Measurements from ENCODE around the gene SLX9. TPM values are rescaled to one million over a fixed set of nuclear protein-coding genes. Genes with fewer than 3 reads are reported as not detected.

The SLX9 gene
- total RNA-seq, 1 donor from 2014 or later: 30.4 TPM

DNA sequence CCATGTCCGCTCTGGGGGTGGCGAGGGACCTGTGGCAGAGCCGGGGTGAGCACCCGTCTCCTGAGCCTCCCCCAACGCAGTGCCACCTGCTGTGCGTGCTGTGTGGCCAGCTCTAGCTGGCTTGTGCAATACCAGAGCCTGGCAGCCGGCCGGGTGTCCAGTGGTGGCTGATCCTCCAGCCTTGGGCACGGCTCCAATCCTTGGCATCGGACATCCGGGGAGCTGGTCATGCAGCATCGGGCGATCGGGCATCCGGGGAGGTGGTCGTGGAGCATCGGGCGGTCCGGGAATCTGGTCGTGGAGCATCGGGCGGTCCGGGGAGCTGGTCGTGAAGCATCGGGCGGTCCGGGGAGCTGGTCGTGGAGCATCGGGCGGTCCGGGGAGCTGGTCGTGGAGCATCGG is 8.1 kb downstream of the SLX9 start:
- no peak for DNase-seq (ENCODE audit: extremely low spot score, unreplicated experiment)
- Mint-ChIP-seq H3K4me1 (ENCODE audit: unreplicated experiment) (peaks cover 26% of the 10 kb centered on the region), H3K36me3 (ENCODE audit: unreplicated experiment) (peaks cover 13% of the 10 kb centered on the region), H3K27ac (ENCODE audit: unreplicated experiment) (no peak overlapping the region), H3K4me3 (ENCODE audit: unreplicated experiment) (no peak overlapping the region), H3K9me3 (ENCODE audit: unreplicated experiment) (no peaks in the 10 kb centered on the region), H3K27me3 (ENCODE audit: unreplicated experiment) (no peaks in the 10 kb centered on the region)
- no peak for TF ChIP-seq CTCF (IDR thresholded peaks at IDR 0.05)

- H3K9me3 Mint-ChIP-seq (ENCODE audit: unreplicated experiment): no peaks in the 10 kb centered on the region
- no peak overlapping the region for H3K4me3 Mint-ChIP-seq (ENCODE audit: unreplicated experiment)
- H3K27ac Mint-ChIP-seq (ENCODE audit: unreplicated experiment): no peak overlapping the region
- no peak for TF ChIP-seq CTCF (IDR thresholded peaks at IDR 0.05)
- H3K4me1 Mint-ChIP-seq (ENCODE audit: unreplicated experiment): peaks cover 26% of the 10 kb centered on the region
- no peaks in the 10 kb centered on the region for H3K27me3 Mint-ChIP-seq (ENCODE audit: unreplicated experiment)
- peaks cover 13% of the 10 kb centered on the region for H3K36me3 Mint-ChIP-seq (ENCODE audit: unreplicated experiment)
- DNase-seq (ENCODE audit: extremely low spot score, unreplicated experiment): no peak
Observed at GRCh38 chr21:44948426-44949120, 8.7 kb downstream of the SLX9 start.

GRCh38 chr21:44949161-44949778 is 9.4 kb downstream of the SLX9 start:
- H3K9me3 Mint-ChIP-seq (ENCODE audit: unreplicated experiment): no peaks in the 10 kb centered on the region
- no peak for TF ChIP-seq CTCF (IDR thresholded peaks at IDR 0.05)
- H3K4me1 Mint-ChIP-seq (ENCODE audit: unreplicated experiment): peaks cover 30% of the 10 kb centered on the region
- H3K4me3 Mint-ChIP-seq (ENCODE audit: unreplicated experiment): no peak overlapping the region
- no peaks in the 10 kb centered on the region for H3K27me3 Mint-ChIP-seq (ENCODE audit: unreplicated experiment)
- no peak overlapping the region for H3K27ac Mint-ChIP-seq (ENCODE audit: unreplicated experiment)
- no peak for DNase-seq (ENCODE audit: extremely low spot score, unreplicated experiment)
- peaks cover 9% of the 10 kb centered on the region for H3K36me3 Mint-ChIP-seq (ENCODE audit: unreplicated experiment)

- DNase-seq (ENCODE audit: extremely low spot score, unreplicated experiment): peak; percentile 92
- Mint-ChIP-seq H3K4me1 (ENCODE audit: unreplicated experiment) (peaks cover 33% of the 10 kb centered on the region), H3K27me3 (ENCODE audit: unreplicated experiment) (no peaks in the 10 kb centered on the region), H3K36me3 (ENCODE audit: unreplicated experiment) (peaks cover 9% of the 10 kb centered on the region), H3K27ac (ENCODE audit: unreplicated experiment) (no peak overlapping the region), H3K4me3 (ENCODE audit: unreplicated experiment) (no peak overlapping the region), H3K9me3 (ENCODE audit: unreplicated experiment) (no peaks in the 10 kb centered on the region)
- peak; percentile 96 for TF ChIP-seq CTCF (IDR thresholded peaks at IDR 0.05)
Observed at GRCh38 chr21:44949779-44950198, 10.0 kb downstream of the SLX9 start.

GRCh38 chr21:44950351-44950750 is 10.5 kb downstream of the SLX9 start:
- Mint-ChIP-seq H3K36me3 (ENCODE audit: unreplicated experiment) (peaks cover 8% of the 10 kb centered on the region), H3K9me3 (ENCODE audit: unreplicated experiment) (no peaks in the 10 kb centered on the region), H3K4me3 (ENCODE audit: unreplicated experiment) (no peak overlapping the region), H3K27me3 (ENCODE audit: unreplicated experiment) (no peaks in the 10 kb centered on the region), H3K27ac (ENCODE audit: unreplicated experiment) (no peak overlapping the region), H3K4me1 (ENCODE audit: unreplicated experiment) (peaks cover 35% of the 10 kb centered on the region)
- no peak for TF ChIP-seq CTCF (IDR thresholded peaks at IDR 0.05)
- DNase-seq (ENCODE audit: extremely low spot score, unreplicated experiment): no peak
